Breast epithelium (tissue), 4 donors: ENCODE measurements around the gene GRPEL1. TPM values are rescaled to one million over a fixed set of nuclear protein-coding genes. Genes with fewer than 3 reads are reported as not detected.

Source experiments
- DNase-seq, 2 donors: peaks; one replicate each; pipeline ENCODE4 v3.0.0-alpha.2; 2019; ENCODE audit warnings: low spot score in 2 of 2
- H3K27ac ChIP-seq, 2 donors: fragments of 200-600 bp; sonication (generic) in 1 of 2; one replicate each; pipeline ENCODE4 v1.5.1; 2016 to 2019; ENCODE audit warnings: mild to moderate bottlenecking in 1 of 2
- H3K27me3 ChIP-seq, 2 donors: fragments of 200-600 bp; sonication (generic) in 1 of 2; one replicate each; pipeline versions ENCODE4 v1.5.1 to v1.6.0; 2017 to 2019; ENCODE audit warnings: control low read depth in 1 of 2, mild to moderate bottlenecking in 1 of 2
- H3K36me3 ChIP-seq: fragments of 200-600 bp; one replicate; pipeline ENCODE4 v1.5.1; 2019
- H3K4me1 ChIP-seq, 2 donors: fragments of 200-600 bp; sonication (generic); one replicate each; pipeline ENCODE4 v1.5.1; 2016 to 2019; ENCODE audit warnings: control low read depth in 1 of 2
- H3K4me3 ChIP-seq, 3 donors: fragments of 200-600 bp; sonication (generic); 1 replicate in 2 of 3; 2 replicates in 1 of 3; pipeline ENCODE4 v1.5.1; 2016 to 2019; ENCODE audit warnings: mild to moderate bottlenecking in 3 of 3, moderate library complexity in 2 of 3
- H3K9me3 ChIP-seq, 2 donors: fragments of 200-600 bp; sonication (generic) in 1 of 2; one replicate each; pipeline ENCODE4 v1.5.1; 2016 to 2019; ENCODE audit warnings: control low read depth in 1 of 2
- CTCF ChIP-seq, 3 donors: fragments of 450-650 bp; IDR thresholded peaks; one replicate each; pipeline ENCODE4 v1.5.1; 2016 to 2017; ENCODE audit warnings: antibody characterized with exemption in 3 of 3, mild to moderate bottlenecking in 3 of 3, moderate library complexity in 3 of 3
- POLR2A ChIP-seq: fragments of 450-650 bp; IDR thresholded peaks from one replicate; pipeline ENCODE4 v1.6.1; 2016; ENCODE audit warnings: antibody characterized with exemption, mild to moderate bottlenecking, moderate library complexity
- POLR2AphosphoS5 ChIP-seq, 3 donors: sonication (generic); formaldehyde crosslinking; IDR thresholded peaks; one replicate each; pipeline ENCODE4 v1.6.1; 2017; ENCODE audit warnings: antibody characterized with exemption in 3 of 3
- intact Hi-C: fragments of 100-400 bp; cut with DNase I; formaldehyde crosslinking; loops from one replicate; pipeline ENCODE4 v1.15.1; 2023; ENCODE audit warnings: low total_unique reads
- total RNA-seq, 3 donors: library from RNA; depleted of rRNA; stranded (reverse); fragments of >200 nt; gene quantifications; one replicate each; pipeline ENCODE4 v1.1.0, GENCODE V29; 2016

GRPEL1 gene
- total RNA-seq, 3 donors from 2014 or later: 20.2 to 24.1 (median 22.6) TPM

- H3K27me3 ChIP-seq: no peaks in the 10 kb centered on the region
- no peaks in the 10 kb centered on the region for H3K36me3 ChIP-seq
- H3K4me3 ChIP-seq: no peak overlapping the region
- DNase-seq: no peak
- intact Hi-C loops: no loop called here
- H3K4me1 ChIP-seq: no peaks in the 10 kb centered on the region
- no peaks in the 10 kb centered on the region for H3K9me3 ChIP-seq
- H3K27ac ChIP-seq: no peak overlapping the region
- no peak for TF ChIP-seq POLR2AphosphoS5 (IDR thresholded peaks at IDR 0.05)
- TF ChIP-seq CTCF (IDR thresholded peaks at IDR 0.05): no peak
- no peak for TF ChIP-seq POLR2A
Measured at GRCh38 chr4:7110546-7110945, 42.7 kb upstream of the GRPEL1 start.

DNA sequence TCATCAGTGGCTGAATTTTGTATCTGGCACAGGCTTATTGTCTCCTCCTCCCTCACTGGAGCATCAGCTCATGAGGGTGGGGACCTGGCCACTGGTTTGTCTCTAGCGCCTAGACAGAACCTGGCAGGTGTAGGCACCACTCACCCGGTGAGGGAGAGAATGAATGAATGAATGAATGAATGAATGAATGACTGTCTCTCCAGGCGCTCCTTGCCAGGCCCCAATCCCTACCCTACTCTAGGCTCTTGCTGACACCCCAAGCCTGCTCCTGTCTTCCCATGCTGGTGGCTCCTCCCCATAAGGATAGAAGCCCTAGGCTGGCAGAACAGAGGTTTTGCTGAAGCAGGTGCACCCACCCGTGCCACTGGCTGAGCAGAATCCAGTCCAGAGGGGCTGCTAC lies 41.3 kb upstream of the GRPEL1 start:
- no peak for DNase-seq
- Histone ChIP-seq H3K4me1 (no peaks in the 10 kb centered on the region), H3K9me3 (no peaks in the 10 kb centered on the region), H3K4me3 (no peak overlapping the region), H3K27ac (no peak overlapping the region), H3K27me3 (no peaks in the 10 kb centered on the region), H3K36me3 (no peaks in the 10 kb centered on the region)
- no peak for TF ChIP-seq POLR2A
- no peak for TF ChIP-seq POLR2AphosphoS5 (IDR thresholded peaks at IDR 0.05)
- TF ChIP-seq CTCF (IDR thresholded peaks at IDR 0.05): no peak
- intact Hi-C loops: no loop called here

GRCh38 chr4:7108660-7109059 lies 40.8 kb upstream of the GRPEL1 start:
- DNase-seq: no peak
- intact Hi-C loops: no loop called here
- Histone ChIP-seq H3K27ac (no peak overlapping the region), H3K9me3 (no peaks in the 10 kb centered on the region), H3K36me3 (no peaks in the 10 kb centered on the region), H3K4me1 (no peaks in the 10 kb centered on the region), H3K27me3 (no peaks in the 10 kb centered on the region), H3K4me3 (no peak overlapping the region)
- no peak for TF ChIP-seq POLR2A
- TF ChIP-seq CTCF (IDR thresholded peaks at IDR 0.05): no peak
- no peak for TF ChIP-seq POLR2AphosphoS5 (IDR thresholded peaks at IDR 0.05)

- no peak for DNase-seq
- intact Hi-C loops: no loop called here
- Histone ChIP-seq H3K27ac (no peak overlapping the region), H3K36me3 (no peaks in the 10 kb centered on the region), H3K27me3 (no peaks in the 10 kb centered on the region), H3K4me1 (no peaks in the 10 kb centered on the region), H3K4me3 (no peak overlapping the region), H3K9me3 (no peaks in the 10 kb centered on the region)
- no peak for TF ChIP-seq CTCF (IDR thresholded peaks at IDR 0.05)
- TF ChIP-seq POLR2AphosphoS5 (IDR thresholded peaks at IDR 0.05): no peak
- no peak for TF ChIP-seq POLR2A
Measured at GRCh38 chr4:7108046-7108625, 40.3 kb upstream of the GRPEL1 start.

DNA sequence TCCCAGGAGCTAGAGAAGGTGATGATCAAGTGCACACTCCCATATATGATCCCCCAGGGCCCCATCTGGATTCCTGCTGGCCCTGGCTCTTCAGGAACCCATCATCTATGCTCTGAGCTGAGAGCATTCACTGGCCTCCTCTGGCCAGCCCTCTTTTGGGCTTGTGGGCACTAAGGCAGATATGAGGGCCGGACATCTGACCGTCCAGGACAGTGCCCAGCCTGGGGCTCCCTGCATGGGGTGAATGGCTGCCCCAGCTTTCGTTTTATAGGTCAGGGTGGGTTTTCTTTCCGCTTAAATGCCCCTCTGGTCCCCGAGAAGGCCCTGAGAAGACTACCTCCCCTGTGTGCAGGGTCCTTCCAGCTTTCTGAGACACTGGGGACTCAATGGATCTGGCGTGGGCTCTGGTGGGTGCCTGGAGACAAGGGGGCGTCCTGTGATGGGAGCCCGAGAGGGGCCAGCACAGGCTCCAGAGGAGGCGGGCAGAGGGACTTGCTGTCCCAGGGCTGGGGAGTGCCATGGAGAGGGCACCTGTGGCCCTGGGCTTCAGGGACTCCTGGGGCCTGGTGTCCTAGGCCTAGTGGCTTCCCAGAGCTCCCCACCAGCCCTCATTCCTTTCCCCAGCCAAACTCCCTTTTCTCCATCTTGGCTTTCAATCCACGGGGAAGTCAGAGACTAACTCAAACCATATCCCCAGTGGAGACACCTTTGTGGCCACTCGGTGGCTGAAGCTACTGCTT lies 39.5 kb upstream of the GRPEL1 start:
- no peak for DNase-seq
- H3K27me3 ChIP-seq: no peaks in the 10 kb centered on the region
- no peak overlapping the region for H3K4me3 ChIP-seq
- intact Hi-C loops: no loop called here
- H3K9me3 ChIP-seq: no peaks in the 10 kb centered on the region
- no peaks in the 10 kb centered on the region for H3K36me3 ChIP-seq
- no peak overlapping the region for H3K27ac ChIP-seq
- TF ChIP-seq POLR2A: no peak
- TF ChIP-seq CTCF (IDR thresholded peaks at IDR 0.05): no peak
- TF ChIP-seq POLR2AphosphoS5 (IDR thresholded peaks at IDR 0.05): no peak
- H3K4me1 ChIP-seq: no peaks in the 10 kb centered on the region
